ENCODE data around the gene FCRL3.

The FCRL3 gene

GRCh38 chr1:157682710-157683437, 17.7 kb downstream of the FCRL3 start:
- DNase-seq = no peak

DNA sequence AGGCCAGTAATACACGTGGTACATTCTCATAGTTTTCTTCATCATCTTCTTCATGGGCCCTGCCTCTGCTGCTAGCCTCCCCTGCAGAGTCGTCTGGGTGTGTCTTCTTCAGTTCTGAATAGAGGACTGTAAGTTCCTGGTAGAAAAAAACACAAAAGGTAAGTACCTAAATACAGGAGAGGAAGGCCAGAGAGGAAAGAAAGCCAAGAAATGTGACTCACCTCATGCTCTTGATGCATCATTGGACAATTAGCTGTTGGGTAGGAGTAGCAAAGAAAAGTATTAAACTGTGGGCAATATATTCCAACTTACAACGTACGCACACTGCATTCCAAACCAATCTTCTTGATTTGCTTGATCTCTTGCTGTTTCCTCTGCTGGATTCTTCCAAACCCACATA, 21.8 kb downstream of the FCRL3 start:
- no peak for DNase-seq

DNA sequence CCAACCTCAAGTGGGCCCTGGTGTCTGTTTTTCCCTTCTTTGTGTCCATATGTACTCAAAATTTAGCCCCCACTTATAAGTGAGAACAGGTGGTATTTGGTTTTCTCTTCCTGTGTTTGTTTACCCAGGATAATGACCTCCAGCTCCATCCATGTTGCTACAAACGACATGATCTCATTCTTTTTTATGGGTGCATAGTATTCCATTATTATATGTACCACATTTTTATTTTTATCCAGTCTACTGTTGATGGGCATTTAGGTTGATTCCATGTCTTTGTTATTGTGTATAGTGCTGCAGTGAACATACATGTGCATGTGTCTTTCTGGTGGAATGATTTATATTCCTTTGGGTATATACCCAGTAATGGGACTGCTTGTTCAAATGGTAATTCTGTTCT, 27.6 kb downstream of the FCRL3 start:
- DNase-seq = no peak

- no peak for DNase-seq
Observed at GRCh38 chr1:157671895-157672294, 28.7 kb downstream of the FCRL3 start.

GRCh38 chr1:157659576-157660247, 40.9 kb downstream of the FCRL3 start:
- no peak for DNase-seq

- DNase-seq = no peak
Observed at GRCh38 chr1:157658571-157658970, 42.0 kb downstream of the FCRL3 start.

GRCh38 chr1:157653494-157653873, 47.1 kb downstream of the FCRL3 start:
- no peak for DNase-seq

- DNase-seq = no peak
Observed at GRCh38 chr1:157652859-157653493, 47.6 kb downstream of the FCRL3 start.

DNA sequence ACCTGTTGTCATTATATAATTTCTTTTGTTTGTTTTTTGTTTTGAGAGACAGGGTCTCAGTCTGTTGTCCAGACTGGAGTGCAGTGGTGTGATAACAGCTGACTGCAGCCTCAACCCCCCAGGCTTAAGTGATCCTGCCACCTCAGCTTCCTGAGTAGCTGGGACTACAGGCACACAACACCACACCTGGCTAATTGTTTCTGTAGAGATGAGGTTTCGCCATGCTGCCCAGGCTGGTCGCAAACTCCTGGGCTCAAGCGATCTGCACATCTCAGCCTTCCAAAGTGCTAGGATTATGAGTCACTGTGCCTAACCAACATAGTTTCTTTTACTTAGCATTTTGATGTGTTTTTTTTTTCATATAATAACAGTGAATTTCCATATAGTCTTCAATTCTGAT, 52.3 kb downstream of the FCRL3 start:
- DNase-seq = no peak

- DNase-seq = no peak
Observed at GRCh38 chr1:157646144-157646543, 54.4 kb downstream of the FCRL3 start.

- peak; percentile 57 for DNase-seq
Observed at GRCh38 chr1:157641177-157641576, 59.4 kb downstream of the FCRL3 start.

- DNase-seq = no peak
Observed at GRCh38 chr1:157639800-157640199, 60.8 kb downstream of the FCRL3 start.

- DNase-seq = no peak
Observed at GRCh38 chr1:157628773-157629172, 71.8 kb downstream of the FCRL3 start.

Data from NCI-H526 treated with DMSO at 0.1 percent for 48 hours (cell line).